HUES48 (cell line): ENCODE data around the gene ABHD12.
"Not testable (repeated sequence)": the region's sequence is repeated elsewhere in the genome, so short reads cannot be mapped to it uniquely, and the experiment has no call there.

Experiments
- H3K27ac ChIP-seq: one replicate; pipeline ENCODE4 v1.7.0; 2013; ENCODE audit warnings: low read depth, low read length, inconsistent platforms
- H3K27me3 ChIP-seq: 2 replicates; pipeline ENCODE4 v1.6.1; 2013; ENCODE audit warnings: mild to moderate bottlenecking, low read length; ENCODE audit not compliant: control insufficient read depth, insufficient read depth
- H3K36me3 ChIP-seq: 2 replicates; pipeline ENCODE4 v1.6.1; 2013; ENCODE audit warnings: low read length; ENCODE audit not compliant: control insufficient read depth, insufficient read depth
- H3K4me1 ChIP-seq: 2 replicates; pipeline ENCODE4 v1.6.1; 2013; ENCODE audit warnings: mild to moderate bottlenecking, low read length; ENCODE audit not compliant: control insufficient read depth, insufficient read depth
- H3K4me3 ChIP-seq: 2 replicates; pipeline ENCODE4 v1.5.1; 2013; ENCODE audit warnings: mild to moderate bottlenecking, low read depth, low read length
- H3K9ac ChIP-seq: 2 replicates; pipeline ENCODE4 v1.6.1; 2013; ENCODE audit warnings: mild to moderate bottlenecking, low read depth, low read length, moderate library complexity
- H3K9me3 ChIP-seq: 2 replicates; pipeline ENCODE4 v1.6.1; 2013; ENCODE audit warnings: low read length; ENCODE audit not compliant: control insufficient read depth, insufficient read depth

Gene ABHD12

DNA sequence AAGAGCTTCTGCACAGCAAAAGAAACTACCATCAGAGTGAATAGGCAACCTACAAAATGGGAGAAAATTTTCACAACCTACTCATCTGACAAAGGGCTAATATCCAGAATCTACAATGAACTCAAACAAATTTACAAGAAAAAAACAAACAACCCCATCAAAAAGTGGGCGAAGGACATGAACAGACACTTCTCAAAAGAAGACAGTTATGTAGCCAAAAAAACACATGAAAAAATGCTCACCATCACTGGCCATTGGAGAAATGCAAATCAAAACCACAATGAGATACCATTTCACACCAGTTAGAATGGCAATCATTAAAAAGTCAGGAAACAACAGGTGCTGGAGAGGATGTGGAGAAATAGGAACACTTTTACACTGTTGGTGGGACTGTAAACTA lies 55.7 kb downstream of the ABHD12 start:
- H3K4me3 ChIP-seq, H3K4me1 ChIP-seq, H3K9ac ChIP-seq, H3K27me3 ChIP-seq, H3K9me3 ChIP-seq, H3K27ac ChIP-seq: not testable (repeated sequence)
- peaks cover 13% of the 10 kb centered on the region; the same call in 1 of the 2 replicates for H3K36me3 ChIP-seq

DNA sequence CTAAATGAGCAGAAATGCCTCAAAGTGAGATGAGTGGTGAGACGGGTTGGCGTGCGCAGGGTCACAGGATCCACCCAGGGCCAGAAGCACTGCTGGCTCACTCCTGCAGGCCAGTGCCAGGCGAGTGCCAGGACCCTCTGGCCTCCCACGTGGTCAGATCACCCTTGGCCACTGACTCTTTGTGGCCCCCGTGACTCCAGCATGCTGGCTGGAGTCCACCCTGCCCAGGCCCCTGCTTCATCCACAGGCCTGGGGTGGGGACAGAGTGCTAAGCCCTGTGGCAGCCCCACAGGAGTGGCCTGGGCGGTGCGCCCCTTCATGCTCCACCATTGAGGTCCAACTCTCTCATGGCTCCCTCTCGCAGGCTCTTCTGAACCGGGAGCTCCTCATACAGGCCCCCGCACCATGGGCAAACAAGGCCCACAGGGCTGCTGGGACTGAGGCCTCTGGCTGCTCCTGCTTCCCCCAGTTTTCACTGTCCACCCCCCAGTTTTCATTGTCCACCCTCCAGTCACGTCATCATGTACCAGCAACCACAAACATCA lies 61.6 kb downstream of the ABHD12 start:
- H3K9me3 ChIP-seq = no peaks in the 10 kb centered on the region
- H3K36me3 ChIP-seq = no peaks in the 10 kb centered on the region
- no peak overlapping the region for H3K4me3 ChIP-seq
- H3K4me1 ChIP-seq = peaks cover 9% of the 10 kb centered on the region
- H3K27ac ChIP-seq = no peak overlapping the region
- H3K9ac ChIP-seq = no peak overlapping the region
- no peaks in the 10 kb centered on the region for H3K27me3 ChIP-seq

DNA sequence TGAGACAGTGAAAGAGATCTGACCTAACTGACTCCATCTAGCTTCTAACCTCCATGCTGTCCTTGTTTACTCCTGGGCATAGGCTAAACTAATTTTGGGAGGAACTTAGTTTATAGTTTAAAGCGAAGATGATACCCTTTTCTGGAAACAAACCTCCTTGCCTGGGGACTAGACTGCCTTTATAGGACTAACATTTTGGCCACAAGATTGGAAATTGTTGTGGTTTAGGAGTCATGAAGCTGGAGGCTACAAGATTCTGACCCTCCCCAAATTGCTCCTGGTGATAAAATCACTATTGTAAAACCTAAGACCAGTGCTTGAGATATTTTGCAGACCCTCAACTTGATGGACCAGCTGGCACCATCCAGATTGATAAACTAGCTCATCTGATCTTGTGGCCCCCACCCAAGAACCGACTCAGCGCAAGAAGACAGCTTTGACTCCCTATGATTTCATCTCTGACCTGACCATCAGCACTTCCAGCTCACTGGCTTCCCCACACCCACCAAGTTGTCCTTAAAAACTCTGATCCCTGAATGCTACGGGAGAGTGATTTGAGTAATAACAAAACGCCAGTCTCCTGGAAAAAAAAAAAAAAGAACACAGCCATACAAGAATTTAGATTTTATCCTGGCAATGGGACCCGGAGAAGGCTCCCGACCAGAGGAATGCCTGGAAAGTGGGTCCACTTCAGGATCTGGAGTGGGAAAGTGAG lies 63.0 kb downstream of the ABHD12 start:
- H3K9ac ChIP-seq = no peak overlapping the region

DNA sequence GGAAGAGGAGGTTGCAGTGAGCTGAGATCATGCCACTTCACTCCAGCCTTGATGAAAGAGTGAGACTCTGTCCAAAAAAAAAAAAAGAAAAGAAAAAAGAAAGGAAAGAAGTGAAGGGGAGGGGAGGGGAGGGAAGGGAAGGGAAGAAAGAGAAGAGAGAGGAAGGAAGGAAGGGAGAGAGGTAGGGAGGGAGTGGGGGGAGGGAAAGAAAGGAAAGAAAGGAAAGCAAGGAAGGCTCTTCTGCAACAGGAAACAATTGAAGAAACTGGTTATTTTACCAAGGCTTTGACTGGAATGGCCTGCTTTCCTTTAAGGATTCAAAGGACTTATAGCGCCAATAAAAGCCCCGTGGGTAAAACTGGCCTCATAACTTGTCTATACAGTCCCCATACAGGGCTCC lies 64.6 kb downstream of the ABHD12 start:
- H3K36me3 ChIP-seq = peaks cover 20% of the 10 kb centered on the region
- peaks cover 13% of the 10 kb centered on the region for H3K4me1 ChIP-seq
- H3K27ac ChIP-seq = no peak overlapping the region

More for the DNA sequence above, 63.0 kb downstream of the ABHD12 start:
- H3K4me1 ChIP-seq = peaks cover 13% of the 10 kb centered on the region
- H3K36me3 ChIP-seq = peaks cover 8% of the 10 kb centered on the region
- no peak overlapping the region for H3K4me3 ChIP-seq
- no peak overlapping the region for H3K27ac ChIP-seq
- H3K9me3 ChIP-seq = no peaks in the 10 kb centered on the region
- H3K27me3 ChIP-seq = no peaks in the 10 kb centered on the region

DNA sequence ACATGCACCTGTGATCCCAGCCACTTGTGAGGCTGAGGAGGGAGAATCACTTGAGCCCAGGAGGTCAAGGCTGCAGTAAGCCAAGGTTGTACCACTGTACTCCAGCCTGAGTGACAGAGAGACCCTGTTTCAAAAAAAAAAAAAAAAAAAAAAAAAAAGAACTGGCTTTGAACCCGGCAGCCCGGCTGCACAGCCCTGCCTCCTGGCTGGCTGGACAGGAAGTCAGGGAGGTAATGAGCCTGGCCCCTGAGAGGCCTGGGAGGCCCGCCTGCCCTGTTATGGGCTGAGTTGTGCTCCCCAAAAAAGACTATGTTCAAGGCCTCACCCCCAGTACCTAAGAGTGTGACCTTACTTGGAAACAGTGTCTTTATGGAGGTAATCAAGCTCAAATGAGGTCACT lies 65.6 kb downstream of the ABHD12 start:
- peaks cover 20% of the 10 kb centered on the region for H3K36me3 ChIP-seq
- H3K4me3 ChIP-seq = no peak overlapping the region
- no peak overlapping the region for H3K27ac ChIP-seq
- H3K9me3 ChIP-seq = no peaks in the 10 kb centered on the region
- H3K4me1 ChIP-seq = peaks cover 13% of the 10 kb centered on the region
- no peak overlapping the region for H3K9ac ChIP-seq
- no peaks in the 10 kb centered on the region for H3K27me3 ChIP-seq

More for the DNA sequence above, 64.6 kb downstream of the ABHD12 start:
- Histone ChIP-seq H3K27me3 (no peaks in the 10 kb centered on the region), H3K4me3 (no peak overlapping the region), H3K9me3 (no peaks in the 10 kb centered on the region), H3K9ac (no peak overlapping the region)

DNA sequence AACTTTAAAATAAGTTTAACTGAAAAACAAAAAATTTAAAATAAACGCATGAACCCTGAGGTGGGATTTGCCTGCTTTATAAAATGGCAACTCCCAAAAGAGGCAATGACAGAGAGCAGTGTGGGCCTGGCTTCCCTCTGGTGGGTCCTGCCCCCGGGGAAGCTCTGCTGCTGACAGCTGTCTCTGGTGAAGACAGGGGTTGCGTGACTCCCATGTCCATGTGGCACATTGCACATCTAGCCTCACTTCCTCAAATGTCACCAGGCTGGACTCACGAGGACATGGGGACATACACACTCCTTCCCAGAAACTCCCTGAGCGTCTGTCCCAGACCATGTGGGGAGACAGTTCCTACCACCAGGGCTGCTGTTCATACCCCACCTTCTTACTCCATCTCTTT lies 66.2 kb downstream of the ABHD12 start:
- H3K27ac ChIP-seq = no peak overlapping the region
- peaks cover 20% of the 10 kb centered on the region for H3K36me3 ChIP-seq
- H3K27me3 ChIP-seq = no peaks in the 10 kb centered on the region
- no peak overlapping the region for H3K9ac ChIP-seq
- no peak overlapping the region for H3K4me3 ChIP-seq
- no peaks in the 10 kb centered on the region for H3K9me3 ChIP-seq
- peaks cover 13% of the 10 kb centered on the region for H3K4me1 ChIP-seq

DNA sequence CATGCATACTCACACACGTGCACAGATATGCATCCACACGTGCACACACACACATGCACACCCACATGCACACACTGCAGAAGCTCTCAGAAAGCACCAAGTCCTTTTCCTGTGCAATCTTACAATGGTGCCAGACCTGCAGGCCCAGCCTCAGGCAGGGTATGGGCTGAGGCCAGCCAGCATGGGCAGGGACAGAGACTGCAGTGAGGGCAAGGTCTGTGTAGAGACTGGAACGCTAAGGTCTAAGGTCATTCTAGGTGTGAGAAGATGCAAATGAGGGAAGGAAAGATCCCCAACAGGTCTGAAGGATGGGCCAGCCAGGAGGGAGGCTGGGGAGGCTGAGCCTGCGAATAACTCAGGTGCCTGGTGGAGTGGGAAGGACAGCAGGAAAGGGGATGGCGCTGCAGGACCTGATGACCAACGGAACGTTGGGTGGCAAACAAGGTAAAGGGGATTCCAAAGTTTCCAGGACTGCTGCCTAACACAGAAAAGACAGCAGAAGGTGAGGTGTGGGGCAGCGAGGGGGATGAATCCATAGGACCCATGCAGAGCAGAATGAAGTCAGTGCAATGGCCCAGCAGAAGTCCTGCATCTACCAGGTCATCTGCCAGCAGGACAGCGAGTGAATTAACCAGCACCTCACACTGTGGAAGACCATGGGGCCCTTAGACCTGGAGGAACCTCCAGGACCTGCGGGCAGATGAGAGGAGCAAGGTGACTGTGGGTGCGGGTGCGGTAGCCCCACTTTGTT lies 67.0 kb downstream of the ABHD12 start:
- Histone ChIP-seq H3K27me3 (no peaks in the 10 kb centered on the region), H3K9me3 (no peaks in the 10 kb centered on the region), H3K4me3 (no peak overlapping the region), H3K9ac (no peak overlapping the region), H3K4me1 (peaks cover 13% of the 10 kb centered on the region), H3K27ac (no peak overlapping the region), H3K36me3 (peaks cover 20% of the 10 kb centered on the region)

DNA sequence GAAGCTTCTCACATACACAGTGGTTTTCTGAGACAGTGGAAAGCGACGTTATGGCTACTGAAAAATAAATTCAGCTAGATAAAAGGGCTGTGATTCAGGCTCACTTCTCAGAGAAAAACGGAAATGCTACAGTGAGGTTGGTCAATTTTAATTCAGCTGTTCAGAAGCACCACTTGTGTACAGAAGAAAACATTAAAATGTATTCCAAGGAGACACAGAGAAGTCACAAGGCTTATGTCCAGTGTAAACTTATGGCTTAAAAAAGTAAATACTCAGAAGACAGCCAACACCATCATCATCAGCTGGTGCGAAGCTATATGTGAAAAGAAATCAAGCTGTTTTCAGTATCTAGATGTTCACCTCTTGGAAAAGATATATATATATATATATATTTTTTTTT lies 68.6 kb downstream of the ABHD12 start:
- Histone ChIP-seq H3K9me3 (no peaks in the 10 kb centered on the region), H3K36me3 (peaks cover 21% of the 10 kb centered on the region), H3K27ac (no peak overlapping the region), H3K27me3 (no peaks in the 10 kb centered on the region), H3K4me3 (no peak overlapping the region), H3K4me1 (peaks cover 13% of the 10 kb centered on the region), H3K9ac (no peak overlapping the region)

DNA sequence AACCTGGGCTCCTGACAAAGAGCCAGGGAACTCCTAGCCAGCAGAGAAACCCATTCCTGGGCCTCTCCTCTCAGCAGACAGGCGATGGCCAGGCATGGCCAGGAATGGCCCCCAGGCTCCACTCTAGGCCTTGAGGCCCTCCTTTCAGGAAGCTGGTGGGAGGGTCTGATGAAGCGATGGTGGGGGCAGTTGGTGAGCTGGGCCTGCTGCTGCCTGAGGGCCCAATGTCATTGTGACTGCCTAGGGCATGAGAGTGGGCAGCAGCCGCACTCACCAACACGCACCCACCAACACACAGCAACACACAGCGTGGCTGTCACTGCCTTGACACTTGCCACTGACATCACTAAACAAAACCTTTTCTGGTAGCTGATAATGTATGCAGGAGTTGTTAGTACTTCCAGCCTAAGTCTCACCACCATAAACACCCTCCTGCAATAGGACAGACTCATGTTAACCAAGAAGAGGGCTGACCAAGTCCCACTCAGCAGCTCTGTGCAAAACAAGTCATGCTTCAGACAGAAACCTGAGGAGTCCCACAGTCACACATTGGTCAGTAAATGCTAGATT lies 69.3 kb downstream of the ABHD12 start:
- Histone ChIP-seq H3K27ac (no peak overlapping the region), H3K4me1 (peaks cover 13% of the 10 kb centered on the region), H3K36me3 (peaks cover 27% of the 10 kb centered on the region), H3K27me3 (no peaks in the 10 kb centered on the region), H3K9me3 (no peaks in the 10 kb centered on the region), H3K4me3 (no peak overlapping the region), H3K9ac (no peak overlapping the region)

DNA sequence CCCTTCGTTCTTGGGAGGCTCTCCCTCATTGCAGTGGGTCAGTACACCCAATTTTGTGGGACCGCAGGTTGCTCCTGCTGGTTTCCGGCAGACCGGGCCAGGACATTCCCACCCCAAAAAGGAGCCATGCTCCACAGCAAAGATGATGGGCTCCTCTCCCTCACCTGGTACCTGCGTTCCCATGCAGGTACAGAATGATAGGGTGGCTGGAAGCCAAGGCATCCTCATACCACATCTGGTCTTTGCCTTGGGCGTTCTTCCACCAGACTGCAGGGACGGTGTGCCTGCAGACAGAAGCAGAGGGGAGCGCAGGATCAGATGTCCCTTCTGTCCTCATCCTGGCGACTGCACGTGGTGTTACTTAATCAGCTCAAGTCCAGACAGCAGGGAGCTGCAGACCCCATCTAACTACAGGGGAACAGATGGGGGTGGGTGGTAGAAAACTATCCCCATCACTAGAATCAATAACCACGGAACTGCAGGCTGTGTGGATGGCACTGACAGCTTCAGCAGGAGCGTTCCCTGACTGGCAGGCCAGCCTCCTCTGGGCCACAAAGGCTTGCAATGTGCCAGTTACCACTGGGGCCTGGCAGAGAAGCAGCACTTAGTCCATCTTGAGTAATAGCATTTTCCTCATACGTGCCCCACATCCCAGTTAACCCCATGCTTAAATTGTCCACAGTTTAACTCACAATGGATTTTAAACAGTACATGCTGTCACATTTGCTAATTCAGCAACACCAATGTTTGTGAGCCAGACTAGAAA lies 70.4 kb downstream of the ABHD12 start:
- Histone ChIP-seq H3K27me3 (no peaks in the 10 kb centered on the region), H3K4me1 (peaks cover 13% of the 10 kb centered on the region), H3K9me3 (no peaks in the 10 kb centered on the region), H3K27ac (no peak overlapping the region), H3K36me3 (peaks cover 31% of the 10 kb centered on the region), H3K9ac (no peak overlapping the region), H3K4me3 (no peak overlapping the region)
